ENCODE results near the gene SYNE3. TPM values are rescaled to one million over a fixed set of nuclear protein-coding genes. Genes with fewer than 3 reads are reported as not detected.

SYNE3 gene
- total RNA-seq, 4 donors from 2014 or later = 46.9 to 109 (median 88.6) TPM

GRCh38 chr14:95474486-95474885 lies 42.0 kb downstream of the SYNE3 start:
- no peak for DNase-seq (ENCODE audit: low spot score)
- TF ChIP-seq CTCF (IDR thresholded peaks at IDR 0.05) = no peak
- no peak for ATAC-seq (ENCODE audit: low FRiP score)

- ATAC-seq (ENCODE audit: low FRiP score) = no peak
- DNase-seq (ENCODE audit: low spot score) = no peak
- no peak for TF ChIP-seq CTCF (IDR thresholded peaks at IDR 0.05)
Measured at GRCh38 chr14:95472819-95473251, 43.6 kb downstream of the SYNE3 start.

GRCh38 chr14:95471476-95471875 lies 45.0 kb downstream of the SYNE3 start:
- no peak for ATAC-seq (ENCODE audit: low FRiP score)

GRCh38 chr14:95471016-95471415 lies 45.4 kb downstream of the SYNE3 start:
- DNase-seq (ENCODE audit: low spot score) (no peak), ATAC-seq (ENCODE audit: low FRiP score) (no peak)
- no peak for TF ChIP-seq CTCF (IDR thresholded peaks at IDR 0.05)

More at GRCh38 chr14:95471476-95471875, 45.0 kb downstream of the SYNE3 start:
- no peak for DNase-seq (ENCODE audit: low spot score)
- TF ChIP-seq CTCF (IDR thresholded peaks at IDR 0.05) = no peak

GRCh38 chr14:95469134-95469481 lies 47.3 kb downstream of the SYNE3 start:
- TF ChIP-seq CTCF (IDR thresholded peaks at IDR 0.05) = no peak
- DNase-seq (ENCODE audit: low spot score) (no peak), ATAC-seq (ENCODE audit: low FRiP score) (no peak)

GRCh38 chr14:95468448-95469133 lies 47.9 kb downstream of the SYNE3 start:
- ATAC-seq (ENCODE audit: low FRiP score) (no peak), DNase-seq (ENCODE audit: low spot score) (no peak)
- TF ChIP-seq CTCF (IDR thresholded peaks at IDR 0.05) = no peak

- DNase-seq (ENCODE audit: low spot score) = no peak
- no peak for ATAC-seq (ENCODE audit: low FRiP score)
- TF ChIP-seq CTCF (IDR thresholded peaks at IDR 0.05) = no peak
Measured at GRCh38 chr14:95467657-95468056, 48.8 kb downstream of the SYNE3 start.

Data from omental fat pad (tissue), 4 donors.